Gastrocnemius medialis (tissue), 4 donors: ENCODE data around the gene PLA2G2D.

Experiments
- POLR2A ChIP-seq, 2 donors: fragments of 450-650 bp; IDR thresholded peaks; one replicate each; pipeline ENCODE4 v1.6.1; 2017; ENCODE audit warnings: antibody characterized with exemption in 2 of 2, mild to moderate bottlenecking in 2 of 2, moderate library complexity in 2 of 2
- TF ChIP-seq, protein P1 (sequence below), 5 experiments: fragments of 450-650 bp in 3 of 5; fragments of 200-600 bp in 2 of 5; sonication (generic) in 2 of 5; IDR thresholded peaks in 4 of 5; conservative IDR thresholded peaks in 1 of 5; 1 replicate in 4 of 5; 2 replicates in 1 of 5; pipeline ENCODE4 v1.5.1; 2016 to 2019; ENCODE audit warnings: antibody characterized with exemption in 5 of 5, mild to moderate bottlenecking in 3 of 5, moderate library complexity in 3 of 5

DNA sequence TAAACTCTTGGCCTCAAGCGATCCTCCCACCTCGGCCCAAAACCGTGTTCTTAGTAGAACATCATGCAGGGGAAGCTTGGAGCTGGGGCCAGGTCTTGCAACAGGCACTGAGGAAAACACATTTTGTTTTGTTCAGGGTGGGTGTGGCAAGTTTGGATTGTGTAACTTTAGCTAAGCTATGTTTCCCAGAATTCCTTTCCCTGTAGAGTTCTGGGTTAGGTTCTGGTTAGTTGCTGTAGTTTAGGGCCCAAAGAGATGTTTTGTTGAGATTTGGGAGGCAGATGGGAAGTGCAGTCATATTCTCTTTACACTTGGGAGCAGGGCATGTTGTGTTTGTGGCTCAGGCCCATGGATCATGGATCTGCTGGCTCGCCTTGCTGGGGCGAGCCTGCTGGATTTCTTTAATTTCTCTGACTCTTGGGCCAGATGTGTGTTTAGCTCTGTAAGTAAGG is 25.4 kb downstream of the PLA2G2D start:
- TF ChIP-seq, protein P1, sequence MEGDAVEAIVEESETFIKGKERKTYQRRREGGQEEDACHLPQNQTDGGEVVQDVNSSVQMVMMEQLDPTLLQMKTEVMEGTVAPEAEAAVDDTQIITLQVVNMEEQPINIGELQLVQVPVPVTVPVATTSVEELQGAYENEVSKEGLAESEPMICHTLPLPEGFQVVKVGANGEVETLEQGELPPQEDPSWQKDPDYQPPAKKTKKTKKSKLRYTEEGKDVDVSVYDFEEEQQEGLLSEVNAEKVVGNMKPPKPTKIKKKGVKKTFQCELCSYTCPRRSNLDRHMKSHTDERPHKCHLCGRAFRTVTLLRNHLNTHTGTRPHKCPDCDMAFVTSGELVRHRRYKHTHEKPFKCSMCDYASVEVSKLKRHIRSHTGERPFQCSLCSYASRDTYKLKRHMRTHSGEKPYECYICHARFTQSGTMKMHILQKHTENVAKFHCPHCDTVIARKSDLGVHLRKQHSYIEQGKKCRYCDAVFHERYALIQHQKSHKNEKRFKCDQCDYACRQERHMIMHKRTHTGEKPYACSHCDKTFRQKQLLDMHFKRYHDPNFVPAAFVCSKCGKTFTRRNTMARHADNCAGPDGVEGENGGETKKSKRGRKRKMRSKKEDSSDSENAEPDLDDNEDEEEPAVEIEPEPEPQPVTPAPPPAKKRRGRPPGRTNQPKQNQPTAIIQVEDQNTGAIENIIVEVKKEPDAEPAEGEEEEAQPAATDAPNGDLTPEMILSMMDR (IDR thresholded peaks at IDR 0.05 in 4 of 5, conservative IDR thresholded peaks at IDR 0.05 in 1 of 5): no peak
- TF ChIP-seq POLR2A (IDR thresholded peaks at IDR 0.05): no peak
